ENCODE results near the gene HSD17B7.
"Not testable (repeated sequence)": the region's sequence is repeated elsewhere in the genome, so short reads cannot be mapped to it uniquely, and the experiment has no call there.

Gene HSD17B7, protein sequence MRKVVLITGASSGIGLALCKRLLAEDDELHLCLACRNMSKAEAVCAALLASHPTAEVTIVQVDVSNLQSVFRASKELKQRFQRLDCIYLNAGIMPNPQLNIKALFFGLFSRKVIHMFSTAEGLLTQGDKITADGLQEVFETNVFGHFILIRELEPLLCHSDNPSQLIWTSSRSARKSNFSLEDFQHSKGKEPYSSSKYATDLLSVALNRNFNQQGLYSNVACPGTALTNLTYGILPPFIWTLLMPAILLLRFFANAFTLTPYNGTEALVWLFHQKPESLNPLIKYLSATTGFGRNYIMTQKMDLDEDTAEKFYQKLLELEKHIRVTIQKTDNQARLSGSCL

DNA sequence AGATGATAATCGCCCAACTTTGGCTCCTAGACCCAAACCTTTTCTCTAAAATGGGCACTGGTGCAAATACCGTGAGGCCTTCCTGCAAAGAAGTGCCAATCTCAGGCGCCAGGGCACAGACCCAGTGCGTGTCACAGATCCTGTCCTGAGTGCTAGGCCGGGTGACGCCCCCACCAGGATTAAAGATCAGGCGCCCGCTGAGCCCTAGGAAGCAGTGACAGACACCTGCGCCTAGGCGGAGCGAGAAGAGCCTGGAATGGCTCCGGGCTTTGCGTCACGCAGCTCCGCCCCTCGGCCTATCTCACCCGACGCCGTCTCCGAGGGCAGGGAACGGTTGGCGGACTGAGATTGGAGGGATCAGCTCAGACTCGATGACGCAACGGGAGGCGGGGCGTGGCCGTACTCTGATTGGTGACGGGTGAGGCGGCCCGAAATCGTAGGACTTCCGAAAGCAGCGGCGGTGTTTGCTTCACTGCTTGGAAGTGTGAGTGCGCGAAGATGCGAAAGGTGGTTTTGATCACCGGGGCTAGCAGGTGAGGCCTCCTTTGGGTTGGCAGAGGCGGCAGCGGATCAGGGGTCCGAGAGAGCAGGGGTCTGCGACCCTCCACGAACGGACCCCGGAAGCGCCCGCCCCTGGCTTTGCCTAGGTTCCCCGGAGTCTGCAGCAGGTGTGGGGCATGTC, at the start of gene HSD17B7:
TSS of gene HSD17B7 (plus strand) at position 400 of the 682 bp plus-strand sequence. CDS start at position 499, 99 bp downstream.
- H3K27me3 Mint-ChIP-seq, H3K4me1 Mint-ChIP-seq, H3K9me3 Mint-ChIP-seq, H3K36me3 Mint-ChIP-seq: not testable (repeated sequence)
- peak; percentile 99 for ATAC-seq (replicated peaks)
- peak; percentile 77 for DNase-seq
- peak within 1 kb of the TSS; percentile 90 to 96 for H3K4me3 Mint-ChIP-seq
- peak within 1 kb of the TSS; percentile 96 for H3K27ac Mint-ChIP-seq

- Mint-ChIP-seq H3K9me3 (peaks cover 0 to 2% of the 10 kb centered on the region in 2 donors), H3K4me3 (no peak overlapping the region), H3K27me3 (no peaks in the 10 kb centered on the region), H3K36me3 (no peaks in the 10 kb centered on the region), H3K27ac (no peak overlapping the region), H3K4me1 (no peaks in the 10 kb centered on the region)
- ATAC-seq (replicated peaks) (no peak), DNase-seq (no peak)
Measured at GRCh38 chr1:162740755-162741154, 49.7 kb upstream of the HSD17B7 start.

- H3K27me3 Mint-ChIP-seq = peaks cover 0 to 3% of the 10 kb centered on the region in 2 donors
- no peak for ATAC-seq (replicated peaks)
Measured at GRCh38 chr1:162741574-162741973, 48.9 kb upstream of the HSD17B7 start.

DNA sequence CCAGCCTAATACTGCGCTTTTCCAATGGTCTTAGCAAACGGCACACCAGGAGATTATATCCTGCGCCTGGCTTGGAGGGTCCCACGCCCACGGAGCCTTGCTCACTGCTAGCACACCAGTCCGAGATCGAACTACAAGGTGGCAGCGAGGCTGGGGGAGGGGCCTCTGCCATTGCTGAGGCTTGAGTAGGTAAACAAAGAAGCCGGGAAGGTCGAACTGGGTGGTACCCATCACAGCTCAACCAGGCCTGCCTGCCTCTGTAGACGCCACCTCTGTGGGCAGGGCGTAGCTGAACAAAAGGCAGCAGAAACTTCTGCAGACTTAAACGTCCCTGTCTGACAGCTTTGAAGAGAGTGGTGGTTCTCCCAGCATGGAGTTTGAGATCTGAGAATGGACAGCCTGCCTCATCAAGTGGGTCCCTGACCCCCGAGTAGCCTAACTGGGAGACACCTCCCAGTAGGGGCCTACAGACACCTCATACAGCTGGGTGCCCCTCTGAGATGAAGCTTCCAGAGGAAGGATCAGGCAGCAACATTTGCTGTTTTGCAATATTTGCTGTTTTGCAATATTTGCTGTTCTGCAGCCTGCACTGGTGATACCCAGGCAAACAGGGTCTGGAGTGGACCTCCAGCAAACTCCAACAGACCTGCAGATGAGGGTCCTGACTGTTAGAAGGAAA, 44.1 kb upstream of the HSD17B7 start:
- ATAC-seq (replicated peaks); H3K4me3 Mint-ChIP-seq; H3K4me1 Mint-ChIP-seq: not testable (repeated sequence)

More at GRCh38 chr1:162741574-162741973, 48.9 kb upstream of the HSD17B7 start:
- DNase-seq = no peak
- Mint-ChIP-seq H3K9me3 (peaks cover 0 to 2% of the 10 kb centered on the region in 2 donors), H3K27ac (no peak overlapping the region), H3K4me1 (no peaks in the 10 kb centered on the region), H3K36me3 (no peaks in the 10 kb centered on the region), H3K4me3 (no peak overlapping the region)

DNA sequence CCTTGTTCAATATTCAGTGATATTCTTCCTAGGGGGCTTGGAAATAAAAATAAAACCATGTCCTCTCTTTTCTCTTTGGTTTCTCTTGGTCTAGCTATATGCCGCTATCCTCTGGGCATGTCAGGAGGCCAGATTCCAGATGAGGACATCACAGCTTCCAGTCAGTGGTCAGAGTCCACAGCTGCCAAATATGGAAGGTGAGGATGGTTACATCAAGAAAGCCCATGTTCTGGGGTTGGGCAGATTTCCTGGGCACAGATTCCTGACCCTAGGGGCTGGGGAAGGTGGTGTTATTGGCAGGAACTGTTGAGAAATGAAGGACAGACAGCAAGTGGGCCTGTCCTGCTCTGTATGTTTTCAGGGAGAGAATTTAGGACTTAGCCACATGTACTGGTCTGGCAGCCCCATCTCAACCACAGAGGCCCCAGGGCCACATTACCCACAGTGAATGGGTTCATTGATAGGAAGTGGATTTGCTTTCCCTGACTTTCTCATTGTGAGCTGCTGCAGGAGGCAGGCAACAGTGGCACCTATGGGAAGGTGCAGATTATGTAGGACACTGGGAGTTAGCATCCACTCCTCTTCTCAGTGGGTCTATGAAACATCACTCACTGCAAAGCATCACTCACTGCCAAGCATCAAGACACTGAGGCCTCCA, 37.4 kb upstream of the HSD17B7 start:
- no peak overlapping the region for H3K27ac Mint-ChIP-seq
- DNase-seq (no peak), ATAC-seq (replicated peaks) (no peak)
- no peaks in the 10 kb centered on the region for H3K36me3 Mint-ChIP-seq
- peaks cover 7 to 8% of the 10 kb centered on the region in 2 donors for H3K27me3 Mint-ChIP-seq
- H3K4me3 Mint-ChIP-seq = no peak overlapping the region
- no peaks in the 10 kb centered on the region for H3K4me1 Mint-ChIP-seq
- peaks cover 0 to 5% of the 10 kb centered on the region in 2 donors for H3K9me3 Mint-ChIP-seq

More for the DNA sequence above, 44.1 kb upstream of the HSD17B7 start:
- H3K36me3 Mint-ChIP-seq, H3K9me3 Mint-ChIP-seq, H3K27ac Mint-ChIP-seq, DNase-seq: not testable (repeated sequence)
- peaks cover 14 to 19% of the 10 kb centered on the region in 2 donors for H3K27me3 Mint-ChIP-seq

GRCh38 chr1:162753998-162754585, 36.4 kb upstream of the HSD17B7 start:
- no peak overlapping the region for H3K4me3 Mint-ChIP-seq
- DNase-seq = no peak
- no peaks in the 10 kb centered on the region for H3K4me1 Mint-ChIP-seq
- H3K27me3 Mint-ChIP-seq = no peaks in the 10 kb centered on the region
- no peak for ATAC-seq (replicated peaks)
- H3K9me3 Mint-ChIP-seq = peaks cover 0 to 5% of the 10 kb centered on the region in 2 donors
- H3K27ac Mint-ChIP-seq = no peak overlapping the region
- H3K36me3 Mint-ChIP-seq = no peaks in the 10 kb centered on the region

GRCh38 chr1:162755306-162755705, 35.2 kb upstream of the HSD17B7 start:
- Mint-ChIP-seq H3K4me1 (no peaks in the 10 kb centered on the region), H3K9me3 (no peaks in the 10 kb centered on the region), H3K27ac (no peak overlapping the region), H3K27me3 (no peaks in the 10 kb centered on the region), H3K4me3 (no peak overlapping the region), H3K36me3 (no peaks in the 10 kb centered on the region)
- ATAC-seq (replicated peaks) (no peak), DNase-seq (no peak)

DNA sequence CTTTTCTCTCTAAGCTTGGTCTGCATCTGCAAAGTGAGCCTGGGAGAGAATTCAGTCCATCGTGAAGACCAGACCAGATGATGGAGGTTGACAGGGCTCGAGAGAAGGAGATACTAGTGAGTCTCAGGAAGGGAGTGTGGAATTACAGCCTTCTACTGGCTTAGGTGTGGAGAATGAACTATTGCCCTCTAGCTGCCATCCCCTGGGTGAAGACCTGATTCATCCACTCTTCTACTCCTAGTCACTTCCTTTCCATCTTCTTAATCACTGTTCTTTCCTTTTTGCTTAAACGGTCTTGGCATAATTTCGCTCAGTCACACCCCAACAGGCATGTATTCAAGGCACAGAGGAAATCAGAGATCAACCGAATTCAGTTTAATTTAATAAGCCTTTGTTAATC, 34.0 kb upstream of the HSD17B7 start:
- no peak for ATAC-seq (replicated peaks)
- H3K4me1 Mint-ChIP-seq = no peaks in the 10 kb centered on the region

GRCh38 chr1:162757476-162757875, 33.0 kb upstream of the HSD17B7 start:
- no peak for ATAC-seq (replicated peaks)
- Mint-ChIP-seq H3K27me3 (no peaks in the 10 kb centered on the region), H3K27ac (no peak overlapping the region), H3K4me1 (no peaks in the 10 kb centered on the region), H3K9me3 (no peaks in the 10 kb centered on the region), H3K36me3 (no peaks in the 10 kb centered on the region), H3K4me3 (no peak overlapping the region)
- no peak for DNase-seq

More for the DNA sequence above, 34.0 kb upstream of the HSD17B7 start:
- no peak for DNase-seq
- H3K4me3 Mint-ChIP-seq = no peak overlapping the region
- H3K9me3 Mint-ChIP-seq = no peaks in the 10 kb centered on the region
- H3K27ac Mint-ChIP-seq = no peak overlapping the region
- no peaks in the 10 kb centered on the region for H3K27me3 Mint-ChIP-seq
- no peaks in the 10 kb centered on the region for H3K36me3 Mint-ChIP-seq

DNA sequence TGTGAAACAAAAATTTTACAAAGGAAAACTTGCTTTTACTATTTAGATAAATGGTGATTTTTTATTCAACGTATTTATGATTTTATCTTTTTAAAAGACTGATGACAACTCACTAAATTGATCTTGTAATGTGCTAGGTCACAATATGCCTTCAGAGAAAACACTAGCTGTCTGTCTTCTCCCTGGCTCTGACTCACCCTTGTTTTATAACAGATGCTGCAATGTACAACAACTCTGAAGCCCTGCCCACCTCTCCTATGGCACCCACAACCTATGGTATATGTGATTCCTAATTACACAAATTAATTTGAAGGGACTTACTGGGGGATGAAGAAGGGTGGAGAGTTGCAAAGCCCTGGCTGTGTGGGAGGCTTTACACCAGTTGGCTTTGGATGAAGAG, 24.7 kb upstream of the HSD17B7 start:
- no peaks in the 10 kb centered on the region for H3K4me1 Mint-ChIP-seq
- H3K27ac Mint-ChIP-seq = no peak overlapping the region
- ATAC-seq (replicated peaks) (no peak), DNase-seq (no peak)
- H3K9me3 Mint-ChIP-seq = peaks cover 0 to 2% of the 10 kb centered on the region in 2 donors
- no peak overlapping the region for H3K4me3 Mint-ChIP-seq
- peaks cover 26 to 33% of the 10 kb centered on the region in 2 donors for H3K27me3 Mint-ChIP-seq
- no peaks in the 10 kb centered on the region for H3K36me3 Mint-ChIP-seq

GRCh38 chr1:162772571-162773154, 17.8 kb upstream of the HSD17B7 start:
- ATAC-seq (replicated peaks) = no peak
- H3K9me3 Mint-ChIP-seq = no peaks in the 10 kb centered on the region

GRCh38 chr1:162774007-162774406, 16.5 kb upstream of the HSD17B7 start:
- Mint-ChIP-seq H3K4me3 (no peak overlapping the region), H3K27ac (no peak overlapping the region), H3K36me3 (no peaks in the 10 kb centered on the region), H3K4me1 (no peaks in the 10 kb centered on the region), H3K9me3 (no peaks in the 10 kb centered on the region), H3K27me3 (peaks cover 26 to 35% of the 10 kb centered on the region in 2 donors)
- DNase-seq = no peak
- no peak for ATAC-seq (replicated peaks)

More at GRCh38 chr1:162772571-162773154, 17.8 kb upstream of the HSD17B7 start:
- DNase-seq = no peak
- H3K27me3 Mint-ChIP-seq = peaks cover 27 to 33% of the 10 kb centered on the region in 2 donors
- no peak overlapping the region for H3K4me3 Mint-ChIP-seq
- no peak overlapping the region for H3K27ac Mint-ChIP-seq
- no peaks in the 10 kb centered on the region for H3K4me1 Mint-ChIP-seq
- no peaks in the 10 kb centered on the region for H3K36me3 Mint-ChIP-seq

DNA sequence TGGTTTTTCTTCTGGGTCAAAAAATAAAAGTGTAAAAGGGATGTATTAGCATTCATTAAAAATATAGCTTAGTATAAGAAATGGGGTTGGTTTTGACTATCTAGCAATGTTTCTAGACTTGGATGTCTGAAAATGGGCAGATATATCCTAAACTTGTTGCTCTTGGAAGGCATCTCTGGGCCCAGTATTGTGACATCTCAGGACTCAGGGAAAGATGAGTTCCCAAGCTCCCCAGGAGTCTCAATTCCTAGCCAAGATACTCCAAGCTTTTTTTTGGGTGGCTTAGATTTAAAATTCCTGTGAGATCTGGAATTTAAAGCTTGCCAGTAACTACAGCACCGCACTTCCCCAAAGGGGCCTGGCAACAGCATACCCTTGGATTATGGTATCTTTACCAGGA, 11.5 kb upstream of the HSD17B7 start:
- H3K27ac Mint-ChIP-seq = no peak overlapping the region
- H3K36me3 Mint-ChIP-seq = no peaks in the 10 kb centered on the region
- no peak overlapping the region for H3K4me3 Mint-ChIP-seq
- no peak for DNase-seq
- no peaks in the 10 kb centered on the region for H3K9me3 Mint-ChIP-seq
- no peaks in the 10 kb centered on the region for H3K4me1 Mint-ChIP-seq
- no peak for ATAC-seq (replicated peaks)
- H3K27me3 Mint-ChIP-seq = peaks cover 40 to 42% of the 10 kb centered on the region in 2 donors

Measured in stimulated activated naive B cell treated with anti-CD40 and anti-IgM and Interleukin-4, amounts not matched to agents 10 μg/mL and 1 μg/mL and 100 μg/mL, for 72 hours (primary cell).